ENCODE measurements around the gene DNM3.

DNM3 gene

GRCh38 chr1:172145231-172145651 is 303.9 kb downstream of the DNM3 start:
- DNase-seq (ENCODE audit: low read depth, low spot score): peak; percentile 91
- Histone ChIP-seq H3K9me3 (ENCODE audit: low read depth, low read length) (no peaks in the 10 kb centered on the region), H3K4me3 (peak overlapping the region; percentile 89), H3K27ac (peak overlapping the region; percentile 99), H3K9ac (ENCODE audit: insufficient read length) (peak overlapping the region; percentile 88), H3K36me3 (ENCODE audit: insufficient read depth, low read length) (peaks cover 3% of the 10 kb centered on the region; the same call in 1 of the 2 replicates)
- TF ChIP-seq EZH2 (IDR thresholded peaks at IDR 0.05): no peak
- TF ChIP-seq POLR2AphosphoS5 (IDR thresholded peaks at IDR 0.05; ENCODE audit: borderline replicate concordance, low read depth, low read length): peak; percentile 69; the same call in 1 of the 2 replicates
- TF ChIP-seq FOXP2 (optimal IDR thresholded peaks at IDR 0.05; ENCODE audit: control extremely low read depth, extremely low read length, insufficient read depth): no peak

- peaks cover 3% of the 10 kb centered on the region; the same call in 1 of the 2 replicates for H3K36me3 ChIP-seq (ENCODE audit: insufficient read depth, low read length)
- H3K9me3 ChIP-seq (ENCODE audit: low read depth, low read length): no peaks in the 10 kb centered on the region
- H3K27ac ChIP-seq: peak overlapping the region; percentile 99
- TF ChIP-seq EZH2 (IDR thresholded peaks at IDR 0.05) (no peak), FOXP2 (optimal IDR thresholded peaks at IDR 0.05; ENCODE audit: control extremely low read depth, extremely low read length, insufficient read depth) (no peak), POLR2AphosphoS5 (IDR thresholded peaks at IDR 0.05; ENCODE audit: borderline replicate concordance, low read depth, low read length) (no peak)
- peak overlapping the region; percentile 89 for H3K4me3 ChIP-seq
- no peak for DNase-seq (ENCODE audit: low read depth, low spot score)
- peak overlapping the region; percentile 88 for H3K9ac ChIP-seq (ENCODE audit: insufficient read length)
Measured at GRCh38 chr1:172145656-172146055, 304.4 kb downstream of the DNM3 start.

- H3K4me3 ChIP-seq: peak overlapping the region; percentile 89
- H3K9ac ChIP-seq (ENCODE audit: insufficient read length): peak overlapping the region; percentile 88
- no peak for DNase-seq (ENCODE audit: low read depth, low spot score)
- TF ChIP-seq FOXP2 (optimal IDR thresholded peaks at IDR 0.05; ENCODE audit: control extremely low read depth, extremely low read length, insufficient read depth): no peak
- TF ChIP-seq POLR2AphosphoS5 (IDR thresholded peaks at IDR 0.05; ENCODE audit: borderline replicate concordance, low read depth, low read length): no peak
- no peak for TF ChIP-seq EZH2 (IDR thresholded peaks at IDR 0.05)
- no peaks in the 10 kb centered on the region for H3K9me3 ChIP-seq (ENCODE audit: low read depth, low read length)
- peaks cover 3% of the 10 kb centered on the region; the same call in 1 of the 2 replicates for H3K36me3 ChIP-seq (ENCODE audit: insufficient read depth, low read length)
- H3K27ac ChIP-seq: peak overlapping the region; percentile 99
Measured at GRCh38 chr1:172146141-172146850, 305.0 kb downstream of the DNM3 start.

- Histone ChIP-seq H3K9me3 (ENCODE audit: low read depth, low read length) (no peaks in the 10 kb centered on the region), H3K9ac (ENCODE audit: insufficient read length) (no peak overlapping the region), H3K27ac (no peak overlapping the region), H3K4me3 (no peak overlapping the region), H3K36me3 (ENCODE audit: insufficient read depth, low read length) (no peaks in the 10 kb centered on the region)
- DNase-seq (ENCODE audit: low read depth, low spot score): no peak
- no peak for TF ChIP-seq EZH2 (IDR thresholded peaks at IDR 0.05)
- TF ChIP-seq FOXP2 (optimal IDR thresholded peaks at IDR 0.05; ENCODE audit: control extremely low read depth, extremely low read length, insufficient read depth): no peak
- no peak for TF ChIP-seq POLR2AphosphoS5 (IDR thresholded peaks at IDR 0.05; ENCODE audit: borderline replicate concordance, low read depth, low read length)
Measured at GRCh38 chr1:172147541-172147940, 306.2 kb downstream of the DNM3 start.

GRCh38 chr1:172148213-172148612 is 306.9 kb downstream of the DNM3 start:
- H3K36me3 ChIP-seq (ENCODE audit: insufficient read depth, low read length): no peaks in the 10 kb centered on the region
- H3K9ac ChIP-seq (ENCODE audit: insufficient read length): peak overlapping the region; percentile 27
- DNase-seq (ENCODE audit: low read depth, low spot score): no peak
- H3K4me3 ChIP-seq: no peak overlapping the region; the same call in 1 of the 2 replicates
- H3K9me3 ChIP-seq (ENCODE audit: low read depth, low read length): no peaks in the 10 kb centered on the region
- TF ChIP-seq FOXP2 (optimal IDR thresholded peaks at IDR 0.05; ENCODE audit: control extremely low read depth, extremely low read length, insufficient read depth): no peak
- TF ChIP-seq POLR2AphosphoS5 (IDR thresholded peaks at IDR 0.05; ENCODE audit: borderline replicate concordance, low read depth, low read length): no peak
- no peak for TF ChIP-seq EZH2 (IDR thresholded peaks at IDR 0.05)
- H3K27ac ChIP-seq: peak overlapping the region; percentile 92

- no peaks in the 10 kb centered on the region for H3K9me3 ChIP-seq (ENCODE audit: low read depth, low read length)
- H3K4me3 ChIP-seq: peak overlapping the region; percentile 41
- TF ChIP-seq FOXP2 (optimal IDR thresholded peaks at IDR 0.05; ENCODE audit: control extremely low read depth, extremely low read length, insufficient read depth): no peak
- TF ChIP-seq EZH2 (IDR thresholded peaks at IDR 0.05): no peak
- no peak for TF ChIP-seq POLR2AphosphoS5 (IDR thresholded peaks at IDR 0.05; ENCODE audit: borderline replicate concordance, low read depth, low read length)
- peak overlapping the region; percentile 27 for H3K9ac ChIP-seq (ENCODE audit: insufficient read length)
- no peaks in the 10 kb centered on the region for H3K36me3 ChIP-seq (ENCODE audit: insufficient read depth, low read length)
- no peak for DNase-seq (ENCODE audit: low read depth, low spot score)
- peak overlapping the region; percentile 92 for H3K27ac ChIP-seq
Measured at GRCh38 chr1:172148707-172149106, 307.4 kb downstream of the DNM3 start.

- Histone ChIP-seq H3K27ac (peak overlapping the region; percentile 92), H3K9ac (ENCODE audit: insufficient read length) (peak overlapping the region; percentile 27), H3K36me3 (ENCODE audit: insufficient read depth, low read length) (no peaks in the 10 kb centered on the region), H3K9me3 (ENCODE audit: low read depth, low read length) (no peaks in the 10 kb centered on the region), H3K4me3 (peak overlapping the region; percentile 41)
- no peak for DNase-seq (ENCODE audit: low read depth, low spot score)
- TF ChIP-seq EZH2 (IDR thresholded peaks at IDR 0.05): no peak
- no peak for TF ChIP-seq FOXP2 (optimal IDR thresholded peaks at IDR 0.05; ENCODE audit: control extremely low read depth, extremely low read length, insufficient read depth)
- no peak for TF ChIP-seq POLR2AphosphoS5 (IDR thresholded peaks at IDR 0.05; ENCODE audit: borderline replicate concordance, low read depth, low read length)
Measured at GRCh38 chr1:172149346-172149745, 308.0 kb downstream of the DNM3 start.

GRCh38 chr1:172154551-172154950 is 313.3 kb downstream of the DNM3 start:
- peak overlapping the region; percentile 27 for H3K4me3 ChIP-seq

More at GRCh38 chr1:172154551-172154950, 313.3 kb downstream of the DNM3 start:
- Histone ChIP-seq H3K36me3 (ENCODE audit: insufficient read depth, low read length) (no peaks in the 10 kb centered on the region), H3K9ac (ENCODE audit: insufficient read length) (peak overlapping the region; percentile 44), H3K27ac (peak overlapping the region; percentile 84), H3K9me3 (ENCODE audit: low read depth, low read length) (no peaks in the 10 kb centered on the region)
- TF ChIP-seq POLR2AphosphoS5 (IDR thresholded peaks at IDR 0.05; ENCODE audit: borderline replicate concordance, low read depth, low read length) (no peak), EZH2 (IDR thresholded peaks at IDR 0.05) (no peak), FOXP2 (optimal IDR thresholded peaks at IDR 0.05; ENCODE audit: control extremely low read depth, extremely low read length, insufficient read depth) (no peak)
- DNase-seq (ENCODE audit: low read depth, low spot score): no peak

Measured in SK-N-MC (cell line).